GM12878 (cell line): Measurements from ENCODE around the gene NTRK3. TPM values are rescaled to one million over a fixed set of nuclear protein-coding genes. Genes with fewer than 3 reads are reported as not detected.

ENCODE experiments used
- CHD1 ChIP-seq: IDR thresholded peaks from 2 replicates; pipeline ENCODE4 v1.6.1; 2012; ENCODE audit warnings: low read depth, low read length, improper control_type of control experiment
- MTA2 ChIP-seq: fragments of 450-650 bp; IDR thresholded peaks from 2 replicates; pipeline ENCODE4 v1.6.1; 2016; ENCODE audit warnings: low read depth, mild to moderate bottlenecking, moderate library complexity
- SPI1 ChIP-seq: IDR thresholded peaks from 2 replicates; pipeline ENCODE4 v1.6.1; 2011; ENCODE audit warnings: low read depth, mild to moderate bottlenecking, low read length, moderate library complexity, borderline replicate concordance; ENCODE audit not compliant: insufficient read depth
- TCF12 ChIP-seq: IDR thresholded peaks from 2 replicates; pipeline ENCODE4 v1.6.1; 2011; ENCODE audit warnings: low read depth, mild to moderate bottlenecking, low read length
- ZNF207 ChIP-seq: fragments of 450-650 bp; IDR thresholded peaks from 2 replicates; pipeline ENCODE4 v1.6.1; 2014; ENCODE audit warnings: antibody characterized with exemption, mild to moderate bottlenecking, borderline replicate concordance
- polyA plus RNA-seq, 11 experiments: library from polyadenylated mRNA; depleted of rRNA in 4 of 11; unstranded in 6 of 11; stranded (reverse) in 5 of 11; fragments of >200 nt; fragmentation: Nextera tagmentation in 4 of 11; fragmentation: Illumina TruSeq in 1 of 11; extraction: Ambion mirVana in 4 of 11; extraction: Trizol in 1 of 11; gene quantifications; 1 replicate in 1 of 11; 2 replicates in 10 of 11; pipeline versions ENCODE4 v1.2.1 to v1.2.3, GENCODE V29; 2011 to 2016; ENCODE audit warnings: inconsistent platforms in 2 of 11, missing spikeins in 2 of 11, low read depth in 1 of 11
- total RNA-seq, 4 experiments: library from RNA; depleted of rRNA in 3 of 4; stranded (reverse); fragments of >200 nt in 3 of 4; fragmentation: Illumina TruSeq in 1 of 4; extraction: Trizol in 1 of 4; gene quantifications; 2 replicates each; pipeline versions ENCODE4 v1.2.1 to v1.2.3, GENCODE V29; 2013 to 2021
- TF ChIP-seq, protein P1 (sequence below): fragments of 450-650 bp; IDR thresholded peaks from 2 replicates; pipeline ENCODE4 v1.6.1; 2017; ENCODE audit warnings: mild to moderate bottlenecking, moderate library complexity
- TF ChIP-seq, protein P2 (sequence below): fragments of 450-650 bp; IDR thresholded peaks from 2 replicates; pipeline ENCODE4 v1.6.1; 2017; ENCODE audit warnings: mild to moderate bottlenecking, low read depth, inconsistent platforms; ENCODE audit not compliant: poor library complexity, severe bottlenecking

Gene NTRK3
- total and polyA plus RNA-seq, 10 of the 15 experiments (the other 5 are each of a cell fraction or from before 2014, with no cell fraction given): not detected

DNA sequence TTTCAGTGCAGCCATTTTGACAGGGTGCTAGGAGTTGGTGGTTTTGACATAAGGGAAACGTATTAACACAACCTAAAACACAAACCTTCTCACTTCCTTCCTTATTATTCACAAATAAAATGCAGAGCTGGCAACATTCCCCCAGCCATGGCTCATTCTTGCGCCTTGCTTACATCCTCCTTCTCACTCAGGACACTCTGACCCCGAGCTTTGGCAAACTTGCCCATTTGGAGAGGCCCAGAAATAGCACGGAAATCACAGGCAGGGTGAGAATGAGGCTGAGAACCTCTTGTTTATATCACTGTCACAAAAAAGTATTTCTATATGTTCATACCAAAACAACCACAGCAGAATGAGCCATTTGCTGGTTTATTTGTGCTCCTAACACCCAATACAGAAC lies 244.3 kb downstream of the NTRK3 start (continued):
- TF ChIP-seq, protein P1, sequence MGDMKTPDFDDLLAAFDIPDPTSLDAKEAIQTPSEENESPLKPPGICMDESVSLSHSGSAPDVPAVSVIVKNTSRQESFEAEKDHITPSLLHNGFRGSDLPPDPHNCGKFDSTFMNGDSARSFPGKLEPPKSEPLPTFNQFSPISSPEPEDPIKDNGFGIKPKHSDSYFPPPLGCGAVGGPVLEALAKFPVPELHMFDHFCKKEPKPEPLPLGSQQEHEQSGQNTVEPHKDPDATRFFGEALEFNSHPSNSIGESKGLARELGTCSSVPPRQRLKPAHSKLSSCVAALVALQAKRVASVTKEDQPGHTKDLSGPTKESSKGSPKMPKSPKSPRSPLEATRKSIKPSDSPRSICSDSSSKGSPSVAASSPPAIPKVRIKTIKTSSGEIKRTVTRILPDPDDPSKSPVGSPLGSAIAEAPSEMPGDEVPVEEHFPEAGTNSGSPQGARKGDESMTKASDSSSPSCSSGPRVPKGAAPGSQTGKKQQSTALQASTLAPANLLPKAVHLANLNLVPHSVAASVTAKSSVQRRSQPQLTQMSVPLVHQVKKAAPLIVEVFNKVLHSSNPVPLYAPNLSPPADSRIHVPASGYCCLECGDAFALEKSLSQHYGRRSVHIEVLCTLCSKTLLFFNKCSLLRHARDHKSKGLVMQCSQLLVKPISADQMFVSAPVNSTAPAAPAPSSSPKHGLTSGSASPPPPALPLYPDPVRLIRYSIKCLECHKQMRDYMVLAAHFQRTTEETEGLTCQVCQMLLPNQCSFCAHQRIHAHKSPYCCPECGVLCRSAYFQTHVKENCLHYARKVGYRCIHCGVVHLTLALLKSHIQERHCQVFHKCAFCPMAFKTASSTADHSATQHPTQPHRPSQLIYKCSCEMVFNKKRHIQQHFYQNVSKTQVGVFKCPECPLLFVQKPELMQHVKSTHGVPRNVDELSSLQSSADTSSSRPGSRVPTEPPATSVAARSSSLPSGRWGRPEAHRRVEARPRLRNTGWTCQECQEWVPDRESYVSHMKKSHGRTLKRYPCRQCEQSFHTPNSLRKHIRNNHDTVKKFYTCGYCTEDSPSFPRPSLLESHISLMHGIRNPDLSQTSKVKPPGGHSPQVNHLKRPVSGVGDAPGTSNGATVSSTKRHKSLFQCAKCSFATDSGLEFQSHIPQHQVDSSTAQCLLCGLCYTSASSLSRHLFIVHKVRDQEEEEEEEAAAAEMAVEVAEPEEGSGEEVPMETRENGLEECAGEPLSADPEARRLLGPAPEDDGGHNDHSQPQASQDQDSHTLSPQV: no peak
- TF ChIP-seq MTA2 (no peak), TCF12 (no peak), ZNF207 (no peak), SPI1 (no peak), CHD1 (no peak)
- TF ChIP-seq, protein P2, sequence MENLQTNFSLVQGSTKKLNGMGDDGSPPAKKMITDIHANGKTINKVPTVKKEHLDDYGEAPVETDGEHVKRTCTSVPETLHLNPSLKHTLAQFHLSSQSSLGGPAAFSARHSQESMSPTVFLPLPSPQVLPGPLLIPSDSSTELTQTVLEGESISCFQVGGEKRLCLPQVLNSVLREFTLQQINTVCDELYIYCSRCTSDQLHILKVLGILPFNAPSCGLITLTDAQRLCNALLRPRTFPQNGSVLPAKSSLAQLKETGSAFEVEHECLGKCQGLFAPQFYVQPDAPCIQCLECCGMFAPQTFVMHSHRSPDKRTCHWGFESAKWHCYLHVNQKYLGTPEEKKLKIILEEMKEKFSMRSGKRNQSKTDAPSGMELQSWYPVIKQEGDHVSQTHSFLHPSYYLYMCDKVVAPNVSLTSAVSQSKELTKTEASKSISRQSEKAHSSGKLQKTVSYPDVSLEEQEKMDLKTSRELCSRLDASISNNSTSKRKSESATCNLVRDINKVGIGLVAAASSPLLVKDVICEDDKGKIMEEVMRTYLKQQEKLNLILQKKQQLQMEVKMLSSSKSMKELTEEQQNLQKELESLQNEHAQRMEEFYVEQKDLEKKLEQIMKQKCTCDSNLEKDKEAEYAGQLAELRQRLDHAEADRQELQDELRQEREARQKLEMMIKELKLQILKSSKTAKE: no peak
- TF ChIP-seq, all 136 proteins: peak for 0
